ENCODE data around the gene OPTC.
"Not testable (repeated sequence)": the region's sequence is repeated elsewhere in the genome, so short reads cannot be mapped to it uniquely, and the experiment has no call there.

Gene OPTC

GRCh38 chr1:203493901-203494300 is at the start of gene OPTC:
OPTC (plus strand) TSS chr1:203494153; CDS start chr1:203496006, 1,853 bp downstream.
- peaks cover 0 to 2% of the 10 kb centered on the region in 2 donors for H3K4me1 ChIP-seq (ENCODE audit: control insufficient read depth in 1 of 2, insufficient read depth in 2 of 2, low read length in 2 of 2)
- no peaks in the 10 kb centered on the region for H3K9me3 ChIP-seq (ENCODE audit: control insufficient read depth in 1 of 2, low read length in 2 of 2)
- H3K36me3 ChIP-seq (ENCODE audit: control insufficient read depth in 1 of 2, insufficient read depth in 2 of 2, low read length in 2 of 2) = no peaks in the 10 kb centered on the region
- H3K27ac ChIP-seq (ENCODE audit: low read length) = no peak within 1 kb of the TSS
- H3K27me3 ChIP-seq (ENCODE audit: low read depth, low read length) = no peaks in the 10 kb centered on the region
- H3K4me3 ChIP-seq (ENCODE audit: low read depth in 1 of 2, low read length in 2 of 2) = no peak within 1 kb of the TSS

DNA sequence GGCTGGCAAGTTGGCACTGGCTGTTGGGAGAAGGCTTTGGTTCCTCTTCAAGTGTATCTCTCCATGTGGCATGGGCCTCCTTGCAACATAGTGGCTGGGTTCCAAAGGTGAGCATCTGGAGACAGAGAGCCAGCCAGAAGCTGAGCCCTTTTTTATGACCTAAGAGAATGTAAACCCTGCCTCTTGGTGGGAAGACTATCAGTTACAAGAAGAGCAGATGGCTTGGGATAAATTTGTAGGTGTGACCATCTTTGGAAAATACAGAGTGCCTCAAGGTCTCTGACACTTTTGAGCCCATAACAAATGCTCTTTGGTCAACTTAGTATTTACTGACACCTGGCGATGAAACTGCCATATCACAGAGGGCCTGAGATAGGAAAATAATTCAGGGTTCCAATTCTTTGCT is 49.8 kb upstream of the OPTC start:
- H3K36me3 ChIP-seq (ENCODE audit: control insufficient read depth in 1 of 2, insufficient read depth in 2 of 2, low read length in 2 of 2) = no peaks in the 10 kb centered on the region
- H3K27ac ChIP-seq (ENCODE audit: low read length) = no peak overlapping the region
- H3K4me3 ChIP-seq (ENCODE audit: low read depth in 1 of 2, low read length in 2 of 2) = no peak overlapping the region
- H3K27me3 ChIP-seq (ENCODE audit: low read depth, low read length) = no peaks in the 10 kb centered on the region
- peaks cover 0 to 5% of the 10 kb centered on the region in 2 donors for H3K9me3 ChIP-seq (ENCODE audit: control insufficient read depth in 1 of 2, low read length in 2 of 2)
- peaks cover 14 to 17% of the 10 kb centered on the region in 2 donors for H3K4me1 ChIP-seq (ENCODE audit: control insufficient read depth in 1 of 2, insufficient read depth in 2 of 2, low read length in 2 of 2)

- Histone ChIP-seq H3K36me3 (ENCODE audit: control insufficient read depth in 1 of 2, insufficient read depth in 2 of 2, low read length in 2 of 2) (no peaks in the 10 kb centered on the region), H3K27ac (ENCODE audit: low read length) (no peak overlapping the region), H3K9me3 (ENCODE audit: control insufficient read depth in 1 of 2, low read length in 2 of 2) (peaks cover 0 to 5% of the 10 kb centered on the region in 2 donors), H3K27me3 (ENCODE audit: low read depth, low read length) (no peaks in the 10 kb centered on the region), H3K4me1 (ENCODE audit: control insufficient read depth in 1 of 2, insufficient read depth in 2 of 2, low read length in 2 of 2) (peaks cover 0 to 3% of the 10 kb centered on the region in 2 donors), H3K4me3 (ENCODE audit: low read depth in 1 of 2, low read length in 2 of 2) (no peak overlapping the region)
Observed at GRCh38 chr1:203447151-203447550, 46.8 kb upstream of the OPTC start.

- not testable (repeated sequence) for H3K4me1 ChIP-seq (ENCODE audit: control insufficient read depth in 1 of 2, insufficient read depth in 2 of 2, low read length in 2 of 2); H3K36me3 ChIP-seq (ENCODE audit: control insufficient read depth in 1 of 2, insufficient read depth in 2 of 2, low read length in 2 of 2); H3K27ac ChIP-seq (ENCODE audit: low read length); H3K27me3 ChIP-seq (ENCODE audit: low read depth, low read length); H3K9me3 ChIP-seq (ENCODE audit: control insufficient read depth in 1 of 2, low read length in 2 of 2); H3K4me3 ChIP-seq (ENCODE audit: low read depth in 1 of 2, low read length in 2 of 2)
Observed at GRCh38 chr1:203447598-203447997, 46.4 kb upstream of the OPTC start.

DNA sequence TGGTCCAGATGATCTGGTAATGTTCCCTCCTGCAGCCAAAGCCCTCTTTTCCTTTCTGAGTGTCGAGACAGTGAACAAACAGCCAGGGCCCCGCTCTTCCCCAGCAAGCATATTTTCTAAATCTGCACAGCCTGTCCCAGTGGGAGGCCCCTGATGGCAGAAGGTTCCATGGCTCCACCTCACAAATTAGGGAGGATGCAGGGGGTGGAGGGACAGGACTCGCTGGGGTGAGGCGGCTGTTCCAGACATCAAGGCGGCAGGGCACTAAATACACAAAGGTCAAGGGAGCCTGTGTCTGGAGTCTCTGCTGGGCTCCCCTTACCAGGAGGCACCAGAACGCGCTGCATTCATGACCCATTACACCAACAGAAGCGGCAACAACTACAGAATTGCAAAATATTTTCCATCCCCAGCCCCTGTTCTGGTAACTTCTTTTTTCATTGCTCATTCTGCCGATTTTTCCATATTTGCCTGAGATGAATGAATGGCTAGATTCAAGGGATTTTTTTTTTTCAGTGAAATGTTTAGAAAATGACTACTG is 45.4 kb upstream of the OPTC start:
- Histone ChIP-seq H3K27me3 (ENCODE audit: low read depth, low read length) (no peaks in the 10 kb centered on the region), H3K4me1 (ENCODE audit: control insufficient read depth in 1 of 2, insufficient read depth in 2 of 2, low read length in 2 of 2) (peaks cover 0 to 3% of the 10 kb centered on the region in 2 donors), H3K9me3 (ENCODE audit: control insufficient read depth in 1 of 2, low read length in 2 of 2) (peaks cover 0 to 5% of the 10 kb centered on the region in 2 donors), H3K27ac (ENCODE audit: low read length) (no peak overlapping the region), H3K36me3 (ENCODE audit: control insufficient read depth in 1 of 2, insufficient read depth in 2 of 2, low read length in 2 of 2) (no peaks in the 10 kb centered on the region), H3K4me3 (ENCODE audit: low read depth in 1 of 2, low read length in 2 of 2) (no peak overlapping the region)

DNA sequence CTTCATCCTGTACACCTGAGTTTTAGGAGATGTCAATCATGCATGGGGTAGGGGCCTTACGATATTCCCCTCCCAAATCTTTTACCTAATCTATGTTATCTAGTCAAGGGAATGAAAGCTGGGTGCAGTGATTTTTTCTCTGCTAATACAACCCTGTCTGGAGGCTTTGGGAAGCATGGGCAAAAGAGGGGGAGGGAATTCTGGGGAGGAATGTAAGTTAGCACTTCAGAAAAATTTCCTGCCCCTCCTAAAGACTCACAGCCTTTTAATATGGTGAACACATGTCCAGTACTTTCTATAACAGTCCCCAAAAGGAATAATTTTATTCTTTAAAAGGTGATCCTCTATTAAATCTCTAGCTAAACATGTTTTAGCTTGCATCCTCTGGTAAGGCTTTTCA is 44.0 kb upstream of the OPTC start:
- peaks cover 0 to 3% of the 10 kb centered on the region in 2 donors for H3K4me1 ChIP-seq (ENCODE audit: control insufficient read depth in 1 of 2, insufficient read depth in 2 of 2, low read length in 2 of 2)
- no peak overlapping the region for H3K4me3 ChIP-seq (ENCODE audit: low read depth in 1 of 2, low read length in 2 of 2)
- H3K9me3 ChIP-seq (ENCODE audit: control insufficient read depth in 1 of 2, low read length in 2 of 2) = peaks cover 0 to 5% of the 10 kb centered on the region in 2 donors
- H3K27me3 ChIP-seq (ENCODE audit: low read depth, low read length) = no peaks in the 10 kb centered on the region
- no peaks in the 10 kb centered on the region for H3K36me3 ChIP-seq (ENCODE audit: control insufficient read depth in 1 of 2, insufficient read depth in 2 of 2, low read length in 2 of 2)
- no peak overlapping the region for H3K27ac ChIP-seq (ENCODE audit: low read length)

- H3K9me3 ChIP-seq (ENCODE audit: control insufficient read depth in 1 of 2, low read length in 2 of 2) = peaks cover 0 to 1% of the 10 kb centered on the region in 2 donors
- peaks cover 0 to 3% of the 10 kb centered on the region in 2 donors for H3K4me1 ChIP-seq (ENCODE audit: control insufficient read depth in 1 of 2, insufficient read depth in 2 of 2, low read length in 2 of 2)
- no peak overlapping the region for H3K27ac ChIP-seq (ENCODE audit: low read length)
- H3K4me3 ChIP-seq (ENCODE audit: low read depth in 1 of 2, low read length in 2 of 2) = no peak overlapping the region
- no peaks in the 10 kb centered on the region for H3K36me3 ChIP-seq (ENCODE audit: control insufficient read depth in 1 of 2, insufficient read depth in 2 of 2, low read length in 2 of 2)
- no peaks in the 10 kb centered on the region for H3K27me3 ChIP-seq (ENCODE audit: low read depth, low read length)
Observed at GRCh38 chr1:203450479-203451149, 43.3 kb upstream of the OPTC start.

DNA sequence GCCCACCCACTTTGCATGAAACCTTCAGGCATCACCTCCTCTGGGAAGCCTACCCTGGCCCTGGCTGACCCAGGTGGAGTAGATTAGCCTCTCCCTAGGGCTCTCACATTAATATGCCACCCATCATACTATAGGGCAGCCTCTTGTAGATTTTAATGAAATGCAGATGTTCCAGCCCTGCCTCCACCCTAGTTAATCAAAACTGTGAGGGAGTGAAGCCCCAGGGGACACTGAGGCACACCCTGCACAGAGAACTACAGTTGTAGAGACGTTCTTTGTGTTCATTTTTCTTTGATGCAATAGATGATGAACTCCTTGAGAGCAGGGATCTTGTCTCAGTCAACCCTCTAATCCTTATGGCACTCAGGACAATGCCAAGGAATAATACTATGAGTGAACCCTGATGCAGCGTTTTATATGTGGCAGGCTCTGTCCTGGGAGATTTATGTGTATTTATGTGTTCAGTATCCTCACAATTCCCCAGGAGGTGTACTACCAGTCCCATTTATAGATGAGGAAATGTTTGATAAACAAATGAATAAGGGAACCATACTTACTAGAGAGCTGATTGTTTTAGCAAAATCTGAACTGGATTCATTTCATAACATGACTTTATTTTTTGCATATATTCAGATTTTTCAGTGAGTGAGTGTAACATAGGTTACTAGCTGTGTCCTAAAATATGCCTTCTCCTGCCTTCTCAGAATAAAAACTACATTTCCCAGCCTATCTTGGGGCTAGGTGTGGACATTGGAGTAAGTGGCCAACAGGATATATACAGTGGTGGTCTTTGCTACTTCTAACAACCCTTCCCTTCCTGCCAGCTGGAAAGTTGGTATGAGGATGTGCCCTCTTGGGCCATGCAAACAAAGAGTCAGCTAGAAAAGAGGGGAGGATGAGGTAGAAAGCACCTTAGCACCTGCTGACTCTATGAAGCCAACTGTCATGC is 41.8 kb upstream of the OPTC start:
- Histone ChIP-seq H3K27me3 (ENCODE audit: low read depth, low read length) (no peaks in the 10 kb centered on the region), H3K4me3 (ENCODE audit: low read depth in 1 of 2, low read length in 2 of 2) (no peak overlapping the region), H3K4me1 (ENCODE audit: control insufficient read depth in 1 of 2, insufficient read depth in 2 of 2, low read length in 2 of 2) (peaks cover 0 to 3% of the 10 kb centered on the region in 2 donors), H3K9me3 (ENCODE audit: control insufficient read depth in 1 of 2, low read length in 2 of 2) (no peaks in the 10 kb centered on the region), H3K36me3 (ENCODE audit: control insufficient read depth in 1 of 2, insufficient read depth in 2 of 2, low read length in 2 of 2) (no peaks in the 10 kb centered on the region), H3K27ac (ENCODE audit: low read length) (no peak overlapping the region)

GRCh38 chr1:203453016-203453415 is 40.9 kb upstream of the OPTC start:
- no peak overlapping the region for H3K4me3 ChIP-seq (ENCODE audit: low read depth in 1 of 2, low read length in 2 of 2)
- no peaks in the 10 kb centered on the region for H3K27me3 ChIP-seq (ENCODE audit: low read depth, low read length)
- no peaks in the 10 kb centered on the region for H3K4me1 ChIP-seq (ENCODE audit: control insufficient read depth in 1 of 2, insufficient read depth in 2 of 2, low read length in 2 of 2)
- H3K9me3 ChIP-seq (ENCODE audit: control insufficient read depth in 1 of 2, low read length in 2 of 2) = no peaks in the 10 kb centered on the region
- H3K27ac ChIP-seq (ENCODE audit: low read length) = no peak overlapping the region
- no peaks in the 10 kb centered on the region for H3K36me3 ChIP-seq (ENCODE audit: control insufficient read depth in 1 of 2, insufficient read depth in 2 of 2, low read length in 2 of 2)

- Histone ChIP-seq H3K4me3 (ENCODE audit: low read depth in 1 of 2, low read length in 2 of 2) (no peak overlapping the region), H3K9me3 (ENCODE audit: control insufficient read depth in 1 of 2, low read length in 2 of 2) (no peaks in the 10 kb centered on the region), H3K36me3 (ENCODE audit: control insufficient read depth in 1 of 2, insufficient read depth in 2 of 2, low read length in 2 of 2) (no peaks in the 10 kb centered on the region), H3K27me3 (ENCODE audit: low read depth, low read length) (no peaks in the 10 kb centered on the region), H3K4me1 (ENCODE audit: control insufficient read depth in 1 of 2, insufficient read depth in 2 of 2, low read length in 2 of 2) (no peaks in the 10 kb centered on the region), H3K27ac (ENCODE audit: low read length) (no peak overlapping the region)
Observed at GRCh38 chr1:203453616-203454015, 40.3 kb upstream of the OPTC start.

DNA sequence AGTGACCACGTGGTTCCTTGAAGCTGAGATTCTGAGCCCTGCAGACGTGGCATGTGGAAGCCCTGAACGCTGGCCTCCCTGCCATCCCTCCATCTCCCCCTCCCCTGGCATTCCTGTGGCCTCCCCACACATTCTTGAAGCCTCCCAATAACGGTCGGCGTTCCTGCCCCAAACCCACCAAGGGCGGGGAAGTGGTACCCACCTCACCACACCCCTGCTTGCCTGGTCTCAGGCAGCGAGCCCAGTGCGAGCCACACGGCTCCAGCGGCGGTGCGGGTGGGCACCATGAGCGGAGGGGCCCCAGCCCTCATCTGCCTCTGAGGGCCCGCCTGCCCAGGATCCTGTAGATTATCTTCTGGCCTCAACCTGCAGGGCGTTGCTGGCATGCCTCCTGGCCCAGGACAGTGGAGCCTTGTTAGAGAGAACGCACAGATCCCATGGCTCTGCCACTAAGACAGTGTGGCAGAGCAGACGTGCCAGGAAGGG is 38.9 kb upstream of the OPTC start:
- Histone ChIP-seq H3K36me3 (ENCODE audit: control insufficient read depth in 1 of 2, insufficient read depth in 2 of 2, low read length in 2 of 2) (no peaks in the 10 kb centered on the region), H3K27ac (ENCODE audit: low read length) (no peak overlapping the region)

More for the DNA sequence above, 38.9 kb upstream of the OPTC start:
- no peak overlapping the region for H3K4me3 ChIP-seq (ENCODE audit: low read depth in 1 of 2, low read length in 2 of 2)
- no peaks in the 10 kb centered on the region for H3K27me3 ChIP-seq (ENCODE audit: low read depth, low read length)
- H3K4me1 ChIP-seq (ENCODE audit: control insufficient read depth in 1 of 2, insufficient read depth in 2 of 2, low read length in 2 of 2) = no peaks in the 10 kb centered on the region
- H3K9me3 ChIP-seq (ENCODE audit: control insufficient read depth in 1 of 2, low read length in 2 of 2) = no peaks in the 10 kb centered on the region

Measured in muscle layer of duodenum (tissue), 2 donors.